IMR-90 (cell line): ENCODE measurements around the gene LRRC37B. TPM values are rescaled to one million over a fixed set of nuclear protein-coding genes. Genes with fewer than 3 reads are reported as not detected.

Experiments
- ATAC-seq: fragments of 200-7000 bp; cut with Tn5 transposase; 2 replicates; pipeline ENCODE4 v1.9.1; 2020; ENCODE audit warnings: low read depth, mild to moderate bottlenecking, moderate library complexity
- BruUV-seq: library from RNA; stranded (reverse); fragments of 400-500 nt; replicated peaks from 2 replicates; lab custom pipeline; 2021; lab: Mats Ljungman, UMichigan
- CTCF ChIA-PET: fragments of 300-600 bp; formaldehyde crosslinking; extraction: SDS; loops from one replicate; lab custom pipeline; 2021; ENCODE audit warnings: antibody characterized with exemption; lab: Yijun Ruan, JAX
- POLR2A ChIA-PET: fragments of 300-600 bp; sonication (Branson Sonifier 250); formaldehyde crosslinking; loops from one replicate; lab custom pipeline; 2022; ENCODE audit warnings: antibody characterized with exemption; ENCODE audit not compliant: unreplicated experiment; lab: Charles Lee
- DNase-seq: peaks from one replicate; pipeline ENCODE4 v3.0.0; 2013
- H2AFZ ChIP-seq: replicated peaks from 2 replicates; pipeline ENCODE3; 2013; ENCODE audit warnings: low read length, mild to moderate bottlenecking; ENCODE audit not compliant: poor library complexity
- H2AK5ac ChIP-seq: 2 replicates; pipeline ENCODE4 v1.6.1; 2013; ENCODE audit warnings: low read depth, low read length, inconsistent platforms
- H2AK9ac ChIP-seq: replicated peaks from 2 replicates; pipeline ENCODE3; 2013; ENCODE audit warnings: mild to moderate bottlenecking, low read depth, low read length, moderate library complexity; ENCODE audit not compliant: poor library complexity
- H2BK120ac ChIP-seq: 2 replicates; pipeline ENCODE4 v1.6.1; 2013; ENCODE audit warnings: low read depth, low read length, inconsistent platforms
- H2BK15ac ChIP-seq: 3 replicates; pipeline ENCODE4 v1.6.1; 2013; ENCODE audit warnings: low read depth, low read length, inconsistent platforms
- H2BK20ac ChIP-seq: 2 replicates; pipeline ENCODE4 v1.6.1; 2013; ENCODE audit warnings: low read depth, mild to moderate bottlenecking, inconsistent platforms, low read length, moderate library complexity
- H2BK5ac ChIP-seq: 2 replicates; pipeline ENCODE4 v1.6.1; 2013; ENCODE audit warnings: mild to moderate bottlenecking, low read depth, low read length, inconsistent platforms; ENCODE audit not compliant: poor library complexity, severe bottlenecking
- H3K14ac ChIP-seq: replicated peaks from 2 replicates; pipeline ENCODE4 v1.6.1; 2013; ENCODE audit warnings: low read depth, low read length, inconsistent platforms
- H3K18ac ChIP-seq: 2 replicates; pipeline ENCODE4 v1.6.1; 2013; ENCODE audit warnings: low read depth, low read length, control low read depth
- H3K23ac ChIP-seq: 2 replicates; pipeline ENCODE4 v1.6.1; 2013; ENCODE audit warnings: low read depth, low read length, inconsistent platforms
- H3K27ac ChIP-seq: 2 replicates; pipeline ENCODE4 v1.5.1; 2013; ENCODE audit warnings: mild to moderate bottlenecking, control low read depth, low read length; ENCODE audit not compliant: insufficient read depth
- H3K27me3 ChIP-seq: 2 replicates; pipeline ENCODE4 v1.6.1; 2013; ENCODE audit warnings: low read length; ENCODE audit not compliant: control insufficient read depth, insufficient read depth
- H3K36me3 ChIP-seq: 2 replicates; pipeline ENCODE4 v1.6.1; 2013; ENCODE audit warnings: low read length, mixed read lengths; ENCODE audit not compliant: control insufficient read depth, insufficient read depth
- H3K4ac ChIP-seq: 2 replicates; pipeline ENCODE4 v1.6.1; 2013; ENCODE audit warnings: low read depth, low read length, inconsistent platforms
- H3K4me1 ChIP-seq: 2 replicates; pipeline ENCODE4 v1.6.1; 2013; ENCODE audit warnings: low read length, mixed read lengths; ENCODE audit not compliant: control insufficient read depth, insufficient read depth
- H3K4me2 ChIP-seq: 2 replicates; pipeline ENCODE4 v1.6.1; 2013; ENCODE audit warnings: low read depth, mild to moderate bottlenecking, control low read depth, low read length, moderate library complexity
- H3K4me3 ChIP-seq: 2 replicates; pipeline ENCODE4 v1.5.1; 2013; ENCODE audit warnings: low read depth, mild to moderate bottlenecking, control low read depth, low read length, moderate library complexity; ENCODE audit not compliant: insufficient read depth
- H3K56ac ChIP-seq: 2 replicates; pipeline ENCODE4 v1.6.1; 2013; ENCODE audit warnings: low read length, inconsistent platforms; ENCODE audit not compliant: insufficient read depth; ENCODE audit errors: extremely low read depth
- H3K79me1 ChIP-seq, 2 experiments: 2 replicates each; pipeline ENCODE4 v1.6.1; 2013; ENCODE audit warnings: low read length in 2 of 2, inconsistent platforms in 1 of 2, low read depth in 1 of 2
- H3K9ac ChIP-seq: 2 replicates; pipeline ENCODE4 v1.6.1; 2013; ENCODE audit warnings: low read depth, low read length, control low read depth
- H3K9me1 ChIP-seq: 2 replicates; pipeline ENCODE4 v1.6.1; 2013; ENCODE audit warnings: low read length, inconsistent platforms; ENCODE audit not compliant: insufficient read depth
- H3K9me3 ChIP-seq: 2 replicates; pipeline ENCODE4 v1.6.1; 2013; ENCODE audit warnings: low read length; ENCODE audit not compliant: control insufficient read depth, insufficient read depth
- H4K20me1 ChIP-seq: 2 replicates; pipeline ENCODE4 v1.6.1; 2013; ENCODE audit warnings: low read length, inconsistent platforms; ENCODE audit not compliant: insufficient read depth
- H4K5ac ChIP-seq: 2 replicates; pipeline ENCODE4 v1.6.1; 2013; ENCODE audit warnings: mild to moderate bottlenecking, low read depth, low read length, control low read depth
- H4K8ac ChIP-seq, 2 experiments: 2 replicates each; pipeline ENCODE4 v1.6.1; 2013; ENCODE audit warnings: low read depth in 2 of 2, low read length in 2 of 2, control low read depth in 1 of 2, inconsistent platforms in 1 of 2
- H4K91ac ChIP-seq: 2 replicates; pipeline ENCODE4 v1.6.1; 2013; ENCODE audit warnings: low read depth, low read length, inconsistent platforms; ENCODE audit not compliant: insufficient read depth
- BHLHE40 ChIP-seq: fragments of 150-350 bp; IDR thresholded peaks from 2 replicates; pipeline ENCODE4 v1.6.1; 2016; ENCODE audit warnings: mild to moderate bottlenecking, low read depth, low read length
- CEBPB ChIP-seq: IDR thresholded peaks from 2 replicates; pipeline ENCODE4 v1.6.1; 2012; ENCODE audit warnings: low read depth, low read length, improper control_type of control experiment
- CHD1 ChIP-seq: IDR thresholded peaks from 2 replicates; pipeline ENCODE4 v1.6.1; 2012; ENCODE audit warnings: low read depth, low read length, improper control_type of control experiment
- FOS ChIP-seq: fragments of 150-350 bp; IDR thresholded peaks from 2 replicates; pipeline ENCODE4 v1.6.1; 2016; ENCODE audit warnings: low read depth, low read length
- MAFK ChIP-seq: IDR thresholded peaks from 2 replicates; pipeline ENCODE4 v1.6.1; 2012; ENCODE audit warnings: low read depth, low read length, improper control_type of control experiment
- MAZ ChIP-seq: IDR thresholded peaks from 2 replicates; pipeline ENCODE4 v1.6.1; 2012; ENCODE audit warnings: low read depth, mild to moderate bottlenecking, low read length, improper control_type of control experiment, moderate library complexity, borderline replicate concordance
- MXI1 ChIP-seq: IDR thresholded peaks from 2 replicates; pipeline ENCODE4 v1.6.1; 2012; ENCODE audit warnings: low read depth, mild to moderate bottlenecking, low read length, moderate library complexity, borderline replicate concordance
- NFE2L2 ChIP-seq: fragments of 150-350 bp; IDR thresholded peaks from 2 replicates; pipeline ENCODE4 v1.6.1; 2016; ENCODE audit warnings: low read depth, mild to moderate bottlenecking, low read length
- POLR2A ChIP-seq: IDR thresholded peaks from 2 replicates; pipeline ENCODE4 v1.6.1; 2012; ENCODE audit warnings: mild to moderate bottlenecking, low read depth, low read length
- RAD21 ChIP-seq: IDR thresholded peaks from 2 replicates; pipeline ENCODE4 v1.6.1; 2012; ENCODE audit warnings: low read length, improper control_type of control experiment
- RCOR1 ChIP-seq: IDR thresholded peaks from 2 replicates; pipeline ENCODE4 v1.6.1; 2012; ENCODE audit warnings: mild to moderate bottlenecking, low read length, improper control_type of control experiment; ENCODE audit not compliant: insufficient replicate concordance
- RFX5 ChIP-seq: IDR thresholded peaks from 2 replicates; pipeline ENCODE4 v1.8.0; 2012; ENCODE audit warnings: low read depth, mild to moderate bottlenecking, low read length, moderate library complexity
- SMC3 ChIP-seq: fragments of 150-350 bp; IDR thresholded peaks from 2 replicates; pipeline ENCODE4 v1.6.1; 2016; ENCODE audit warnings: low read depth, mild to moderate bottlenecking, antibody characterized with exemption, low read length, moderate library complexity
- WGBS, 2 experiments: methylation state at CpG; one replicate each; pipeline versions ENCODE4 v1.1.5 to v1.1.7; 2013; ENCODE audit warnings: missing lambda C conversion rate in 2 of 2; ENCODE audit not compliant: insufficient read length in 1 of 2; ENCODE audit errors: extremely low coverage in 2 of 2; 5-methylcytosine and 5-hydroxymethylcytosine counted together
- dilution Hi-C: fragments of 300-500 bp; cut with HindIII; formaldehyde crosslinking; loops from one replicate; pipeline ENCODE4 v1.14.3; 2018; ENCODE audit warnings: low sequenced_read_pairs; ENCODE audit not compliant: unreplicated experiment
- in situ Hi-C: fragments of 300-500 bp; cut with MboI; formaldehyde crosslinking; loops from 3 replicates; pipeline ENCODE4 v1.14.3; 2019; ENCODE audit warnings: low sequenced_read_pairs, inconsistent platforms, mixed read lengths
- intact Hi-C: fragments of 100-400 bp; cut with micrococcal nuclease; formaldehyde crosslinking; loops from 2 replicates; pipeline ENCODE4 v1.10.0; 2022
- polyA plus RNA-seq, 3 experiments: library from polyadenylated mRNA; depleted of rRNA; stranded (reverse); fragments of >200 nt; gene quantifications; 2 replicates each; pipeline ENCODE4 v1.2.3, GENCODE V29; 2012; ENCODE audit warnings: low replicate concordance in 1 of 3
- total RNA-seq: library from RNA; depleted of rRNA; stranded (reverse); fragments of >200 nt; gene quantifications from 2 replicates; pipeline ENCODE4 v1.2.3, GENCODE V29; 2012
- TF ChIP-seq, protein P1 (sequence below): fragments of 150-350 bp; IDR thresholded peaks from 2 replicates; pipeline ENCODE4 v1.6.1; 2017; ENCODE audit warnings: mild to moderate bottlenecking, antibody characterized with exemption, low read length, low read depth
- TF ChIP-seq, protein P2 (sequence below): fragments of 150-350 bp; IDR thresholded peaks from 2 replicates; pipeline ENCODE4 v1.6.1; 2016; ENCODE audit warnings: low read depth, mild to moderate bottlenecking, low read length, moderate library complexity, borderline replicate concordance
- TF ChIP-seq, protein P3 (sequence below): conservative IDR thresholded peaks from 2 replicates; pipeline ENCODE4 v1.5.1; 2012; ENCODE audit warnings: mild to moderate bottlenecking, low read depth, low read length, improper control_type of control experiment

The LRRC37B gene
- total and polyA plus RNA-seq, 2 of the 4 experiments (the other 2 are of a cell fraction), result 4.3 to 7.2 TPM

DNA sequence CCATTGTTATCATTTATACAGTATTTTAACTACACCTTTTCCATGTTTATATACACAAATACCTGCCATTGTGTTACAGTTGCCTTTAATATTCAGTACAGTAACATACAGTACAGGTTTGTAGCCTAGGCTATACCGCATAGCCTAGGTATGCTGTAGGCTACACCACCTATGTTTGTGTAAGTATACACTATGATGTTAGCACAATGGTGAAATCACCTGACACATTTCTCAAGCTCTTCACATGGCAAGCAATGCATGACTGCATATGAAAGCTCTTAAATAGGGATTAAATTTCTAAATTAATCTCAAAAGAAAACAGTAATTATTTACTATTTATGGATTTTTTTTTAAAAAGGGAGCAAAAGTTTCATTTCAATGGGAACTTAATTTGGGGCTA lies 12.0 kb downstream of the LRRC37B start:
- intact Hi-C loops (no loop called here), dilution Hi-C loops (no loop called here), in situ Hi-C loops (no loop called here)
- Histone ChIP-seq H3K4me2 (no peak overlapping the region), H3K9me1 (no peaks in the 10 kb centered on the region), H4K5ac (no peak overlapping the region), H2AK9ac (no peak overlapping the region), H2BK15ac (no peak overlapping the region), H3K9me3 (no peaks in the 10 kb centered on the region), H4K20me1 (peaks cover 8% of the 10 kb centered on the region; the same call in 1 of the 2 replicates), H3K36me3 (peaks cover 19% of the 10 kb centered on the region), H3K4me1 (no peaks in the 10 kb centered on the region), H3K56ac (no peak overlapping the region), H3K79me1 (peaks cover 11 to 16% of the 10 kb centered on the region in 2 experiments; a peak in 3 of 4 replicates), H2AFZ (no peak overlapping the region), H3K27me3 (no peaks in the 10 kb centered on the region), H3K4me3 (no peak overlapping the region), H2AK5ac (no peak overlapping the region), H3K27ac (no peak overlapping the region), H3K4ac (no peak overlapping the region), H3K14ac (no peak overlapping the region), H2BK120ac (no peak overlapping the region), H3K9ac (no peak overlapping the region), H4K8ac (no peak overlapping the region), H2BK20ac (no peak overlapping the region), H3K23ac (no peak overlapping the region), H2BK5ac (no peak overlapping the region), H3K18ac (no peak overlapping the region), H4K91ac (no peak overlapping the region)
- ATAC-seq (no peak), DNase-seq (no peak)
- CTCF ChIA-PET, result no interaction called here
- no TSS peak for BruUV-seq
- TF ChIP-seq FOS, result no peak
- no peak for TF ChIP-seq RAD21
- no peak for TF ChIP-seq RFX5
- no peak for TF ChIP-seq BHLHE40
- TF ChIP-seq MAFK, result no peak
- no peak for TF ChIP-seq MXI1
- TF ChIP-seq POLR2A, result no peak
- TF ChIP-seq, protein P1, sequence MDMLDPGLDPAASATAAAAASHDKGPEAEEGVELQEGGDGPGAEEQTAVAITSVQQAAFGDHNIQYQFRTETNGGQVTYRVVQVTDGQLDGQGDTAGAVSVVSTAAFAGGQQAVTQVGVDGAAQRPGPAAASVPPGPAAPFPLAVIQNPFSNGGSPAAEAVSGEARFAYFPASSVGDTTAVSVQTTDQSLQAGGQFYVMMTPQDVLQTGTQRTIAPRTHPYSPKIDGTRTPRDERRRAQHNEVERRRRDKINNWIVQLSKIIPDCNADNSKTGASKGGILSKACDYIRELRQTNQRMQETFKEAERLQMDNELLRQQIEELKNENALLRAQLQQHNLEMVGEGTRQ, result no peak
- no peak for TF ChIP-seq MAZ
- TF ChIP-seq NFE2L2, result no peak
- TF ChIP-seq, protein P2, sequence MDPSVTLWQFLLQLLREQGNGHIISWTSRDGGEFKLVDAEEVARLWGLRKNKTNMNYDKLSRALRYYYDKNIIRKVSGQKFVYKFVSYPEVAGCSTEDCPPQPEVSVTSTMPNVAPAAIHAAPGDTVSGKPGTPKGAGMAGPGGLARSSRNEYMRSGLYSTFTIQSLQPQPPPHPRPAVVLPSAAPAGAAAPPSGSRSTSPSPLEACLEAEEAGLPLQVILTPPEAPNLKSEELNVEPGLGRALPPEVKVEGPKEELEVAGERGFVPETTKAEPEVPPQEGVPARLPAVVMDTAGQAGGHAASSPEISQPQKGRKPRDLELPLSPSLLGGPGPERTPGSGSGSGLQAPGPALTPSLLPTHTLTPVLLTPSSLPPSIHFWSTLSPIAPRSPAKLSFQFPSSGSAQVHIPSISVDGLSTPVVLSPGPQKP, result no peak
- no peak for TF ChIP-seq RCOR1
- no peak for TF ChIP-seq CHD1
- TF ChIP-seq CEBPB, result no peak
- no peak for TF ChIP-seq SMC3
- TF ChIP-seq, protein P3, sequence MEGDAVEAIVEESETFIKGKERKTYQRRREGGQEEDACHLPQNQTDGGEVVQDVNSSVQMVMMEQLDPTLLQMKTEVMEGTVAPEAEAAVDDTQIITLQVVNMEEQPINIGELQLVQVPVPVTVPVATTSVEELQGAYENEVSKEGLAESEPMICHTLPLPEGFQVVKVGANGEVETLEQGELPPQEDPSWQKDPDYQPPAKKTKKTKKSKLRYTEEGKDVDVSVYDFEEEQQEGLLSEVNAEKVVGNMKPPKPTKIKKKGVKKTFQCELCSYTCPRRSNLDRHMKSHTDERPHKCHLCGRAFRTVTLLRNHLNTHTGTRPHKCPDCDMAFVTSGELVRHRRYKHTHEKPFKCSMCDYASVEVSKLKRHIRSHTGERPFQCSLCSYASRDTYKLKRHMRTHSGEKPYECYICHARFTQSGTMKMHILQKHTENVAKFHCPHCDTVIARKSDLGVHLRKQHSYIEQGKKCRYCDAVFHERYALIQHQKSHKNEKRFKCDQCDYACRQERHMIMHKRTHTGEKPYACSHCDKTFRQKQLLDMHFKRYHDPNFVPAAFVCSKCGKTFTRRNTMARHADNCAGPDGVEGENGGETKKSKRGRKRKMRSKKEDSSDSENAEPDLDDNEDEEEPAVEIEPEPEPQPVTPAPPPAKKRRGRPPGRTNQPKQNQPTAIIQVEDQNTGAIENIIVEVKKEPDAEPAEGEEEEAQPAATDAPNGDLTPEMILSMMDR, result no peak
- no CpG with 5 or more reads among the region's 1 CpG for WGBS, 2 experiments
- POLR2A ChIA-PET, result no interaction called here
